ENCODE data around the gene PPP6R1.
"Not testable (repeated sequence)": the region's sequence is repeated elsewhere in the genome, so short reads cannot be mapped to it uniquely, and the experiment has no call there.

The PPP6R1 gene

DNA sequence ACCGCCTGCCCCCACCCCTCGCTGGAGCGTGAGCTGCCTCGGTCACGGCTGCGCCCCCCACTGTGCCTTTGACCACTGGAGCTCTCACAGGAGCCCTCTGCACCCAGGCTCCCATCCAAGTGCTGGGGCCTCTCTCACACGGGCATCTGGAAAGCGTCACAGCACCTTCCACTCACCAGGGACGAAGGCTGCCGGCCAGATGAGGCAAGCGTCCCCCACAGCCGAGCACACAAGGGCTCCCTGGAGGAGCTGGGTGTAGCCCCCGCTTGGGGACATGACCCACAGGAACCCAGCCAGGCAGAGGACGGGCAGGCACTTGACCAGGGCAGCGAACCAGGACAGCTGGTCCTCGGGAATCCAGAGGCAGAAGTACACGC lies 30.8 kb downstream of the PPP6R1 start:
- no peak for DNase-seq
- H3K27me3 ChIP-seq (replicated peaks), result no peaks in the 10 kb centered on the region
- peaks cover 46% of the 10 kb centered on the region for H3K36me3 ChIP-seq (replicated peaks)
- no peak overlapping the region for H3K4me3 ChIP-seq (ENCODE audit: low read depth, low read length)
- TF ChIP-seq, protein P1, sequence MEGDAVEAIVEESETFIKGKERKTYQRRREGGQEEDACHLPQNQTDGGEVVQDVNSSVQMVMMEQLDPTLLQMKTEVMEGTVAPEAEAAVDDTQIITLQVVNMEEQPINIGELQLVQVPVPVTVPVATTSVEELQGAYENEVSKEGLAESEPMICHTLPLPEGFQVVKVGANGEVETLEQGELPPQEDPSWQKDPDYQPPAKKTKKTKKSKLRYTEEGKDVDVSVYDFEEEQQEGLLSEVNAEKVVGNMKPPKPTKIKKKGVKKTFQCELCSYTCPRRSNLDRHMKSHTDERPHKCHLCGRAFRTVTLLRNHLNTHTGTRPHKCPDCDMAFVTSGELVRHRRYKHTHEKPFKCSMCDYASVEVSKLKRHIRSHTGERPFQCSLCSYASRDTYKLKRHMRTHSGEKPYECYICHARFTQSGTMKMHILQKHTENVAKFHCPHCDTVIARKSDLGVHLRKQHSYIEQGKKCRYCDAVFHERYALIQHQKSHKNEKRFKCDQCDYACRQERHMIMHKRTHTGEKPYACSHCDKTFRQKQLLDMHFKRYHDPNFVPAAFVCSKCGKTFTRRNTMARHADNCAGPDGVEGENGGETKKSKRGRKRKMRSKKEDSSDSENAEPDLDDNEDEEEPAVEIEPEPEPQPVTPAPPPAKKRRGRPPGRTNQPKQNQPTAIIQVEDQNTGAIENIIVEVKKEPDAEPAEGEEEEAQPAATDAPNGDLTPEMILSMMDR (IDR thresholded peaks at IDR 0.05; ENCODE audit: low read depth, low read length, missing control alignments), result no peak
- in situ Hi-C loops (cut with HindIII; ENCODE audit: low pct_ligation_motif_present, low sequenced_read_pairs), result no loop called here
- H3K27ac ChIP-seq, result no peak overlapping the region

- no peak overlapping the region for H3K4me3 ChIP-seq (ENCODE audit: low read depth, low read length)
- in situ Hi-C loops (cut with HindIII; ENCODE audit: low pct_ligation_motif_present, low sequenced_read_pairs), result no loop called here
- no peak overlapping the region for H3K27ac ChIP-seq
- peaks cover 42% of the 10 kb centered on the region for H3K36me3 ChIP-seq (replicated peaks)
- H3K27me3 ChIP-seq (replicated peaks), result no peaks in the 10 kb centered on the region
- TF ChIP-seq, protein P1 (IDR thresholded peaks at IDR 0.05; ENCODE audit: low read depth, low read length, missing control alignments), result no peak
- DNase-seq, result no peak
These were observed 31.4 kb downstream of the PPP6R1 start for GRCh38 chr19:55227241-55228014.

- in situ Hi-C loops (cut with HindIII; ENCODE audit: low pct_ligation_motif_present, low sequenced_read_pairs), result no loop called here
- Histone ChIP-seq H3K36me3 (replicated peaks) (peaks cover 35% of the 10 kb centered on the region), H3K4me3 (ENCODE audit: low read depth, low read length) (no peak overlapping the region), H3K27me3 (replicated peaks) (no peaks in the 10 kb centered on the region), H3K27ac (no peak overlapping the region)
- TF ChIP-seq, protein P1 (IDR thresholded peaks at IDR 0.05; ENCODE audit: low read depth, low read length, missing control alignments), result no peak
- DNase-seq, result no peak
These were observed 32.0 kb downstream of the PPP6R1 start for GRCh38 chr19:55226788-55227187.

- peaks cover 30% of the 10 kb centered on the region for H3K36me3 ChIP-seq (replicated peaks)
- no peak overlapping the region for H3K27ac ChIP-seq
- TF ChIP-seq, protein P1 (IDR thresholded peaks at IDR 0.05; ENCODE audit: low read depth, low read length, missing control alignments), result no peak
- H3K4me3 ChIP-seq (ENCODE audit: low read depth, low read length), result no peak overlapping the region
- in situ Hi-C loops (cut with HindIII; ENCODE audit: low pct_ligation_motif_present, low sequenced_read_pairs), result no loop called here
- DNase-seq, result no peak
- no peaks in the 10 kb centered on the region for H3K27me3 ChIP-seq (replicated peaks)
These were observed 32.5 kb downstream of the PPP6R1 start for GRCh38 chr19:55226273-55226672.

DNA sequence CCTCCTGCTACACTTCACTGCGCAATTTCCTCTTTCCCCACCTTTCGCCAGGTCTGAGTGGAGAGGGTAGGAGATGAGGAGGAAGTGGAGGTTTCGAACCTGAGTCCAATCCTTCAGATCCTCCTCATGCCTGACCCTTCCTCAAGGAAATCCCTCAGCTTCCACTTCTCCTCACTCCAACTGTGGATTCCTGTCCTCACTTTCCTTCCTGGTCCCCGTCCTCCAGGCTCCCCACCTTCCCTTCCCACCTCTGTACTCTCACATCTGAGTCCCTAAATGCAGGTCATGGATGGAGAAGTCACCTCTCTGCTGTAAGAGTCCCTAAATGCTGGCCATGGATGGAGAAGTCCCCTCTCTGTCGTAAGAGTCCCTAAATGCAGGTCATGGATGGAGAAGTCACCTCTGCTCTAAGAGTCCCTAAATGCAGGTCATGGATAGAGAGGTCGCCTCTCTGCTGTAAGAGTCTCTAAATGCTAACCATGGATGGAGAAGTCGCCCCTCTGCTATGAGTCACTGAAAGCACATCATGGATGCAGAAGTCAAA lies 33.3 kb downstream of the PPP6R1 start:
- in situ Hi-C loops (cut with HindIII; ENCODE audit: low pct_ligation_motif_present, low sequenced_read_pairs), result no loop called here
- TF ChIP-seq, protein P1 (IDR thresholded peaks at IDR 0.05; ENCODE audit: low read depth, low read length, missing control alignments), result no peak
- no peak for DNase-seq
- Histone ChIP-seq H3K4me3 (ENCODE audit: low read depth, low read length) (no peak overlapping the region), H3K27ac (no peak overlapping the region), H3K36me3 (replicated peaks) (peaks cover 24% of the 10 kb centered on the region), H3K27me3 (replicated peaks) (no peaks in the 10 kb centered on the region)

DNA sequence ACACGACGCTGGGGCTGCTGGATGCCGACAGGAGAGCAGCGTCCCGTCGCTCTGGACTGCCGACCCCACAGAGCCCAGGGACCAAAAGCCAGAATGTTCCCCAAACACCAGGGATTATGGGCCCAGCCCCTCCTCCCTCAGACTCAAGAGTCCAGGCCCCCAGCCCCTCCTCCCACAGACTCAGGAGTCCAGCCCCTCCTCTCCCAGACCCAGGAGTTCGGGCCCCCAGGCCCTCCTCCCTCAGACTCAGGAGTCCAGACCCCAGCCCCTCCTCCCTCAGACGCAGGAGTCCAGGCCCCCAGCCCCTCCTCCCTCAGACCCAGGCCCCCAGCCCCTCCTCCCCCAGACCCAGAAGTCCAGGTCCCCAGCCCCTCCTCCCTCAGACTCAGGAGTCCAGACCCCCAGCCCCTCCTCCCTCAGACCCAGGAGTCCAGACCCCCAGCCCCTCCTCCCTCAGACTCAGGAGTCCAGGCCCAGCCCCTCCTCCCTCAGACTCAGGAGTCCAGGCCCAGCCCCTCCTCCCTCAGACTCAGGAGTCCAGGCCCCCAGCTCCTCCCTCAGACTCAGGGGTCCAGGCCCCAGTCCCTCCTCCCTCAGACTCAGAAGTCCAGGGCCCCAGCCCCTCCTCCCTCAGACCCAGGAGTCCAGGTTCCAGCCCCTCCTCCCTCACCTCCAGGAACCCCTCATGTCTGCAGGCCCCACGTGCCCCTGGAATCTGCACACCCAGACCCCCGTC lies 34.0 kb downstream of the PPP6R1 start:
- H3K27ac ChIP-seq; H3K4me3 ChIP-seq (ENCODE audit: low read depth, low read length); in situ Hi-C loops (cut with HindIII; ENCODE audit: low pct_ligation_motif_present, low sequenced_read_pairs); DNase-seq; H3K27me3 ChIP-seq (replicated peaks): not testable (repeated sequence)
- peaks cover 18% of the 10 kb centered on the region for H3K36me3 ChIP-seq (replicated peaks)

Measured in brain microvascular endothelial cell (primary cell).